ENCODE measurements around the gene CMSS1. TPM values are rescaled to one million over a fixed set of nuclear protein-coding genes. Genes with fewer than 3 reads are reported as not detected.

The CMSS1 gene
- total RNA-seq, 1 donor from 2014 or later, result 17.3 TPM

DNA sequence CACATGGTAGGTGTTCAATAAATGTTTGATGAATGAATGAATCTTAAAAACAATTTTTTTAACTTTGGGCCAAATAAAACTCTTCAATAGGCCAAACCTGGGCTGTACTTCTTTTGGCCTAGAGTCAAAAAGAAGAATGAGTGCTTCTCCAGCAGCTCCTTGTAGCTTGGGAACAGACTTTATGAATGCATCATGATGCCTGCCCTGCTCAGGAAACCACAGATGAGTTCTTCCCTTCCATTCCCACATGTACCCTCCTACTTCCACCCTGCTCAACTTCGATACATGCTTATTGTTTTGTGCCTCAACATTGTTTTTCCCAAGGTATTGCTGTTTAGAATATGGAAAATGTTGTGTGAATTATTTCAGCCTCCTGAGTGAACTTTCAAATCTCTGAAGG is 209.7 kb downstream of the CMSS1 start:
- intact Hi-C loops (cut with DNase I), result no loop called here
- no peak for ATAC-seq
- TF ChIP-seq, protein P1, sequence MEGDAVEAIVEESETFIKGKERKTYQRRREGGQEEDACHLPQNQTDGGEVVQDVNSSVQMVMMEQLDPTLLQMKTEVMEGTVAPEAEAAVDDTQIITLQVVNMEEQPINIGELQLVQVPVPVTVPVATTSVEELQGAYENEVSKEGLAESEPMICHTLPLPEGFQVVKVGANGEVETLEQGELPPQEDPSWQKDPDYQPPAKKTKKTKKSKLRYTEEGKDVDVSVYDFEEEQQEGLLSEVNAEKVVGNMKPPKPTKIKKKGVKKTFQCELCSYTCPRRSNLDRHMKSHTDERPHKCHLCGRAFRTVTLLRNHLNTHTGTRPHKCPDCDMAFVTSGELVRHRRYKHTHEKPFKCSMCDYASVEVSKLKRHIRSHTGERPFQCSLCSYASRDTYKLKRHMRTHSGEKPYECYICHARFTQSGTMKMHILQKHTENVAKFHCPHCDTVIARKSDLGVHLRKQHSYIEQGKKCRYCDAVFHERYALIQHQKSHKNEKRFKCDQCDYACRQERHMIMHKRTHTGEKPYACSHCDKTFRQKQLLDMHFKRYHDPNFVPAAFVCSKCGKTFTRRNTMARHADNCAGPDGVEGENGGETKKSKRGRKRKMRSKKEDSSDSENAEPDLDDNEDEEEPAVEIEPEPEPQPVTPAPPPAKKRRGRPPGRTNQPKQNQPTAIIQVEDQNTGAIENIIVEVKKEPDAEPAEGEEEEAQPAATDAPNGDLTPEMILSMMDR (IDR thresholded peaks at IDR 0.05), result no peak

DNA sequence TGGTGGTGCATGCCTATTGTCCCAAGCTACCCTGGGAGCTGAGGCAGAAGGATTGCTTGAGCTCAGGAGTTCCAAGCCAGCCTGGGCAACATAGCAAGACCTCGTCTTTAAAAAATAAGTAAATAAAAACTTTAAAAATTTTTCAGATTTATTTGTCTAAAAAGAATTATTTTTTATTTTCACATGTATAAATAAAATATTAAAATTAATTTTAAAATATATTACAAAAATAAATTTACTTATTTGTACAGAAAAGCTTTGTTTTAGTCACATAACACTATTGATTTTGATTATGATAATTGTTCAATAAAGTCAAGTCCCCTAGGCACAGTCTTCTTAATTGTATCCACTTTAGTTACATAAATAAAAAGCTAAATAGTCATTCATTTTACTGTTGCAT is 211.4 kb downstream of the CMSS1 start:
- H3K27me3 ChIP-seq (ENCODE audit: low read depth), result no peaks in the 10 kb centered on the region
- DNase-seq (no peak), ATAC-seq (no peak)
- TF ChIP-seq, protein P1 (IDR thresholded peaks at IDR 0.05), result no peak
- intact Hi-C loops (cut with DNase I), result no loop called here
- no peak overlapping the region for H3K27ac ChIP-seq
- no peaks in the 10 kb centered on the region for H3K36me3 ChIP-seq
- H3K4me3 ChIP-seq, result no peak overlapping the region
- H3K9me3 ChIP-seq, result no peaks in the 10 kb centered on the region
- H3K4me1 ChIP-seq, result no peaks in the 10 kb centered on the region

More for the DNA sequence above, 209.7 kb downstream of the CMSS1 start:
- no peak for DNase-seq
- Histone ChIP-seq H3K36me3 (no peaks in the 10 kb centered on the region), H3K9me3 (no peaks in the 10 kb centered on the region), H3K4me3 (no peak overlapping the region), H3K4me1 (no peaks in the 10 kb centered on the region), H3K27me3 (ENCODE audit: low read depth) (no peaks in the 10 kb centered on the region), H3K27ac (no peak overlapping the region)

DNA sequence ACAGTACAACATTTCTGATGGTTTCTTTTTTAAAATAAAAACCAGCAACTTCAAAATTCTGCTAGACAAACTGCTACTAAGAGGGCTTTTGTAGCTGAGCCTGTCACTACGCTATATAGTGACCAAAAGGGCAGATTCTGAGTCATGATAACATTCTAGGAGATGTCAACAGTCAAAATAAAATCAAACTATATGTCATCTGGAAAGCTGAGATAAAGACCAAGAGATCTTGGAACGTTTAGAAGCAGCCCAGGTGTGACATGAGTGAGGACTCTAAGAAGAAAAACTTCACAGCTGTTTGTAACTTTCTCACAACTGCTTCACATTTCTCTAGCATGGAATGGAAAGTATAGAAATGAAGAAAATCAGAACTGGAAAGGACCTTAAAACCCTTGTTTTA is 212.0 kb downstream of the CMSS1 start:
- intact Hi-C loops (cut with DNase I), result no loop called here
- no peaks in the 10 kb centered on the region for H3K36me3 ChIP-seq
- H3K4me1 ChIP-seq, result no peaks in the 10 kb centered on the region
- H3K27me3 ChIP-seq (ENCODE audit: low read depth), result no peaks in the 10 kb centered on the region
- no peaks in the 10 kb centered on the region for H3K9me3 ChIP-seq
- TF ChIP-seq, protein P1 (IDR thresholded peaks at IDR 0.05), result no peak
- DNase-seq (no peak), ATAC-seq (no peak)
- no peak overlapping the region for H3K27ac ChIP-seq
- no peak overlapping the region for H3K4me3 ChIP-seq

DNA sequence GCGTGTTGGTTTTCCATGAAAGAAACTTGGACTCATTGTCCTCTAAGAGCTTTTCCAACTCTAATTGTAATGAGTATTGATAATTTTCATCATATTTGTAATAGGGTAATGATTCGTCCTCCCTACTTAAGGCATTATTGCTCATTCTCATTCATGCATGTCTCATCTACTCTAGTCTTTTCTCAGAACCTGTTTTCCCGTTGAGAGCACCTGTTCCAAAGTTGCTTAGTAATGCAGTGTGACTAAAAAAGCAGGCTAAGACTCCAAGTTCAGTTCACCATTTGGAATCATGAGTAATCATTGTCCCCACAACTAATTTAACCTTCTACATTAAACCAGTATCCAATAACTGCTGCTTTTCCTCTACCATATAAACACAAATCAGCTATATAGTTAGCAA is 212.7 kb downstream of the CMSS1 start:
- intact Hi-C loops (cut with DNase I), result no loop called here
- Histone ChIP-seq H3K4me1 (no peaks in the 10 kb centered on the region), H3K27ac (no peak overlapping the region), H3K27me3 (ENCODE audit: low read depth) (no peaks in the 10 kb centered on the region), H3K36me3 (no peaks in the 10 kb centered on the region), H3K4me3 (no peak overlapping the region), H3K9me3 (no peaks in the 10 kb centered on the region)
- no peak for ATAC-seq
- TF ChIP-seq, protein P1 (IDR thresholded peaks at IDR 0.05), result no peak
- DNase-seq, result no peak

DNA sequence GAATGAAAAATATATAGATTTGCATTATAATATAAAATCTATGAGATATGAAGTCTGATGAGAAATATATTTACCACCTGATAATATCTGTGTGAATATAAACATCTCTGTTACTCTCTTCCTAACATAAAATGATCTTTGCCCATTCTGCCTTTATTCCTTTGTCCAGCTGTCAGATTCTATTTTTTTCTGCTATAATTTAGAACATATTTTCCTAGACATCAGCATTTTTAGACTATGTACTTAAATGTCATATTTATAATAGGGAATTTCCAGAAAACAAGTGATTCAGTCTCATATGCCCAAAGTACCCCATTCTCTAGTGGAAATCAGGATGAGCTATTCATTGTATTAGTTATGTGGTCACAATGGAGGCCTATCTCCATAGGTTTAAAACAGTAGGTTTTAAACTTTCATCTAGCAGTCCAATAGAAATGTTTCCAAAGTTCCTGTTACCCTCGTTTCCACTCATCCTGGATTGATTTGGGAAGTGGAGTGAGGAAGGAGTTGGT is 213.3 kb downstream of the CMSS1 start:
- intact Hi-C loops (cut with DNase I), result no loop called here
- H3K27ac ChIP-seq, result no peak overlapping the region
- TF ChIP-seq, protein P1 (IDR thresholded peaks at IDR 0.05), result no peak
- no peaks in the 10 kb centered on the region for H3K27me3 ChIP-seq (ENCODE audit: low read depth)
- DNase-seq (no peak), ATAC-seq (no peak)
- H3K9me3 ChIP-seq, result no peaks in the 10 kb centered on the region
- H3K36me3 ChIP-seq, result no peaks in the 10 kb centered on the region
- no peak overlapping the region for H3K4me3 ChIP-seq
- no peaks in the 10 kb centered on the region for H3K4me1 ChIP-seq

DNA sequence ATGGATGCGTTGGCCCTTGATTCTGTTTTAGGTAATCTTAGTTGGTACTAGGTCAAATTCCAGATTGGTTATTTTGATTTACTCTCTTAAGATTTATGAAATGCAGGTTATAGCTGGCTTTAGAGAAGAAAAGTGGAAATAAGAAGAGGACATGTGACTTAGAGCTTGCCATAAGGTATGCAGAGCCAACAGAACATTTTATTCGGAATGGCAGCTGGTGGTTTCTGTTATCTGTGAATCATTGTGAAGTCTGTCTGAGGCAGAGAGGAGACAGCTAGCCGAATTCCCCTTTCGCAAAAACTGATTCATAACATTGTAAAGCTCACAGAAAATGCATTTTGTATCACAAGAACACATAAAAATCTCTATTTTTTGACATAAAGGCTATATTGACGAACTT is 214.6 kb downstream of the CMSS1 start:
- DNase-seq (no peak), ATAC-seq (no peak)
- intact Hi-C loops (cut with DNase I), result no loop called here
- H3K27me3 ChIP-seq (ENCODE audit: low read depth), result no peaks in the 10 kb centered on the region
- TF ChIP-seq, protein P1 (IDR thresholded peaks at IDR 0.05), result no peak
- H3K36me3 ChIP-seq, result no peaks in the 10 kb centered on the region
- H3K9me3 ChIP-seq, result no peaks in the 10 kb centered on the region
- no peak overlapping the region for H3K4me3 ChIP-seq
- H3K4me1 ChIP-seq, result no peaks in the 10 kb centered on the region
- no peak overlapping the region for H3K27ac ChIP-seq

Measured in lower lobe of right lung (tissue), 2 donors.